HG02884 (cell line): ENCODE data around the gene NAALADL2.

Source experiments
- ATAC-seq: cut with Tn5 transposase; IDR thresholded peaks from one replicate; pipeline ENCODE4 v1.9.1; 2021; ENCODE audit warnings: mild to moderate bottlenecking, moderate library complexity; ENCODE audit not compliant: unreplicated experiment

NAALADL2 gene

DNA sequence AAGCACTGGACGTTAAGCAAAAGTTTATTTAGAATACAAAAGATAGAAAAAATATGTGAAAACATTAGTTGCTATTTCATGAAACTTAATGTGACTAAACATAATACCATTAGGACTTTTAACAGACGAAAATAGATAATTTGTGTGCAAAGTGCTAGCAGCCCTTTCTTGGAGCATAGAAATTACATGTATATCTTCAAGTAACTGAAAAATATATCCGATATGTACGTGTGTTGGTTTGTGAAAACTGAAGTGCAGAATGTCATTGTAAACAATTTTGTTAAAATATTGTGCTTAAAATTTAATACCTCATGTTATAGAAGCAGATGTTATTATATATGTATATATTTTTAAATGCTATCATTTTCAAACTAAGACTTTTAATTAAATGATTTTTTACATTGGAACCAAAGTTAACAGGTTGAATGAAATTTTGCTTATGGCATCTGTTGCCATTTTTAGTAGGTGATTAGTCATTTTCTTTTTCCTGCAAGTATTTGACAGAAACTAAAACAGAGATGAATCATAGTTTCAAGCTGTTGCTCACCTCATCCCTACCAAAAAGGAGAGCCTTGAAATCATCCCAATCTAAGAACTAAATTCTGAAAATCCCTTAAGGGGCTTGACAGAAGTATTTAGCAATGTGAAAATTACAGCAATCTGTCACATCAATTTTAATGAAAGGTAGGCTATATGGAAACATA lies 334.8 kb downstream of the NAALADL2 start:
- peak; percentile 68 for ATAC-seq

DNA sequence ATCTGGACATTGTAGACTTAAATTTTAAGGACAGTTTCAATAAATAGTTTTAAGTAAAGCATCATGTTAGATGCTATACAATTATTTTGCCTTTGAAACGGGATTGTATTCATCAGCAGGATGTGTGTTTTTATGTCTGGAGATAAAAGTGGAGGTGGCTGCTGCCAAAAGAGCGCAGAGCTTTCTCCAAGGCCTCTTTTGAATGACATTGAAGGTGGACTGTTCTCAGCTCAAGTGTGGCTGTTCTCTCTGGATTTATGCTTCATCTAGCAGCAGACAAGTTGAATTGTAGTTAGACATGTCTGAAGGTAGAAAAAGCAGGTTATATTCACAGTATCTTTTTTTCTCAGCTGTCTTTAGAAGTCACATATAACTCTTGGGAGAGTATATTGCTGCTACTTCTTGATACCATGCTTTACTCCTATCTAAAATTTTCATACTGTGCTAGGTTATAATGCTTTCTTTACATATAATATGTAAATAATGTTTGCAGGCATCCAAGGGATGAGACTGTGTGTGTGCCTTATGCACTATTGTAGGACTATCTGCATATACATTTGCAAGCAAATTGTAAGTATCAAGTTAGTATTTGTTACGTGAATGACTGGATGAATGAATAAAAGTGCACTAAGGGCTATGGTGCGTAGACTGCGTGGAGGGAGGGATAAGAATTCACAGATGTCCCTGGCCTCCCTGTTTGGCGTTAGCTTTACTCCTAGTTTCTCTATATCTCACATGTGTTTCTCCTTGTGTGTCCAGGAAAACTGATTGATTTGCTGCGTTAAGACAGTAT lies 340.1 kb downstream of the NAALADL2 start:
- ATAC-seq, result no peak

DNA sequence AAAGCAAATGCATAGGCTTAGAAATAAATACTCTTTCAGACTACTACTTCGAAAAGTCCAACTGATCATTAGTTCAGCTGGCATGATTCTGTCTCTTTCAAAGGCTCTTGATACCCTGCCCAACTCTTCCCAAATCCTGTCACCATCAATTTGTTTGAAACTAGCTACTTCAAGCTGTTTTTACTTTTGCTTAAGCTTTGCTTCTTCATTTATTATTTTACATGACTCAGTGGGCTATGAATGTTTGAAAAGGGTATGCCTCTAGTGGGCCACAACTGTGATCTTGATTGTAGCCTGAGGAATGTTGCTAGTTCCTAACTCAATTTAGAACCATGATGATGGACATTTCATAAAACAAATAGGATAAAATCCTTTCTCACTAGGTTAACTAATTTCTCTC lies 340.8 kb downstream of the NAALADL2 start:
- ATAC-seq, result no peak

DNA sequence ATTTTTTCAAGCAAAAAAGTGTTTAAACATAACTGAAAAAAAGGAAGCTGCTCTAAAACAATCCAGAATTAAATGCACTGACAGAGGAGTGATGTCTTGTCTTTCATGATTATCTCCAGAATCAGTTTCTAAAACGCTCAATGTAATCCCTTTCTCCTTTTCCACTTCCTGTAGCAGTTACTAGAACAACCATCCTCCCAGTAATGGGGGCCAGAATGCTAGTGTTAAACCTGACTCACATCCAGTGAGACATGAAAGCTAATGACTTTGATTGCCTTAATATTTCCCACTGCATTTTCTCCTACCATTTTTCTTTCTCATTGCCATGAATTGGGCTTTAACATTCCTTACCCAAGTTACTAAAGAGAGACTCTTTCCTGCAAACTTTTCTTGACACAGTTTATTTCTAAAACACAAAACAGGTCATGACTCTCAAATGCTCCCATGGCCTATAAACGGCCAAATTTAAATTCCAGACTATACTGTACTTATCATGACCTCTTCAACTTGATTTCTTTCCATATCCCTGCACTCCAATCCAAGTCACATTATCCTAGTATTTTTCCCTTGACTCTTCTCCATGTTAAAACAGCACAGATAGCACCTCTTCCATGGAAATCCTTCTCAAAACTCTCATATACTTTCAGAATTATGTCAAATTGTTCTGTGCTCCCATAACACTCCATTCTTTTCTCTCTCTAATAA lies 341.4 kb downstream of the NAALADL2 start:
- no peak for ATAC-seq

DNA sequence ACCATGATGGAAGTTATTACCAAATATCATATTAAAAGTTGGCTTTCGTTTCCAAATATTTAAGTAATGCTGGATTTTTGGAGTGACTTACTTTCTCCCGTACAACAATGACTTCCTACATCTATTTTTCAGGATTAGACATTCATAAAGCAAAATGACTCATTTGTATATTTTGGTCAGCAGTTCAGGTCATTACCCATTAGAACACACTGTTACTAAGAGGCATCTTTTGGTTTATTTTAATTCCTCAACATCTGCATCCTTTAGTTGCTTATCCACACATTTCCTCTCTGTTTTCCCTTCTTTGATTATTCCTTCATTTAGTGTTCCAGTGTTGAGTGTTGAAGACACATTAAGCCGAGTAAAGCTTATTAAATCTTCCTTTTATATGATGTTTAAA lies 348.2 kb downstream of the NAALADL2 start:
- no peak for ATAC-seq

DNA sequence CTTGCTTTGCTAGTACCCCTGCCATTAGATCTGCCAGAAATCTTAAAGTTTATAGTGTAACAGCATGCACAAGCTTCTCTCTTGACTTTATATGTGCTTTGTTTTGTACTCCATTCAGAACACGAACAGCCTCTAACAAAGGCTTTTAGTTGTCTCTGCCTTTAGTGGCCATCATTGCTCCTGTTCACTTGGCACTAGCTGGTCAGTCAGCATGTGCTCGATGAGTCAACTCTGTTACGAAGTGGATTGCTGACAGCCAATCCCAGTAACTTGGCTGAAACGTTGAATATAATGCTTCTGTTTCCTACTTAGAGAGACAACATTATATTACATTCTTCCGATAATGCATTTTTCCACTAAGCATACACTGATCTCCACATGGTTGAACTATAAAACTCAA lies 349.2 kb downstream of the NAALADL2 start:
- no peak for ATAC-seq

DNA sequence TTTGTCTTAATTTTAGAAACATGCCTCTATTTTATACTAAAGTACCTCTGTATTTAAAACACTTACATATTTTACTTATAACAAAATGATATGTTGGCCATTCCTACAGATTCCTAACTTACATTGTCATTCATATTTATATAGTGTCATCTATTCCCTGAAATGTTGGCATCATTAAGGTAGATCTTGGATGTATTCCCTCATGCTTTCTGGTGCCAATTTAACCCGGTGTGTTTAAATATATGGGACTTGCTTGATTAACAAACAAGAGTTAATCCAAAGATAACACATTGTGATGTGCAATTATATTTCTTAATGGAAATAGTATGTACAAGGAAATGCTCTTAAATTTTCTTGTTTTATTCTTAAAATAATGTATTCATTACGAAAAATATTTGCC lies 352.3 kb downstream of the NAALADL2 start:
- ATAC-seq, result no peak

DNA sequence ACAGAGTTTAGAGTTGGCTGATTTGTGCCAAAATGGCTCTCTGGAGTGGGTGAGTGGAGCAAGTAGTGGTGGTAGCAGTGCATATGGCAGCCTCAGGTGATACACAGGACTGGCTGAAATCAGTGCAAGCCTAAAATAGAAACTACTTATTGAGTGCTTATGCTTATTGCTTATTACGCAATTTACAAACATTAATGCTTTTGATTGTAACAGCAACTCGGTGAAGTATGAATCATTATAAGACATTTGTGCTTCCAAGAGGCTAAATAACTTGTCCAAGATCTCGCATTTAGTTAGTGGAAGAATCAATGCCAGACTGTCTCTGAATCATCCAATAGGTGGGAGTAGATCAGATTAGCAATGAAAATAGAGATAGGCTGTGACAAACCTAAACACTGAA lies 353.8 kb downstream of the NAALADL2 start:
- ATAC-seq, result no peak

DNA sequence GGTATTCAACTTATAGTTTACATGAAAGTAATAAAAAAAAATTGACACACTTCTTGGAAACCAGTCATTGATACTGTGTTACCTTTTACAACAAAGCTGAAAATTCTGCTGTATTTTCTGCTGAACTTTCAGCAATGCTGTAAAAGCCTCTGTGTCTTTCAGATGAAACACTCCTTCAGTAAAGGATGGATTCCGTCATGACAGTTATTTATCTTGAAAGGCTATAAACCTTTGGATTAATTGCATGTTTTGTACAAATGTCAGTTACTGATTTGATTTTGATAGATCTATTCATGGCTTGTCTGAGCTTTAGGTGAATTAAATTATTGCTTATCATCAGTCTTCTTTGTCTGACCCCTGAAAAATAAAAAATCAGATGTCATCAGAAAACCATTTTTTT lies 355.1 kb downstream of the NAALADL2 start:
- no peak for ATAC-seq

DNA sequence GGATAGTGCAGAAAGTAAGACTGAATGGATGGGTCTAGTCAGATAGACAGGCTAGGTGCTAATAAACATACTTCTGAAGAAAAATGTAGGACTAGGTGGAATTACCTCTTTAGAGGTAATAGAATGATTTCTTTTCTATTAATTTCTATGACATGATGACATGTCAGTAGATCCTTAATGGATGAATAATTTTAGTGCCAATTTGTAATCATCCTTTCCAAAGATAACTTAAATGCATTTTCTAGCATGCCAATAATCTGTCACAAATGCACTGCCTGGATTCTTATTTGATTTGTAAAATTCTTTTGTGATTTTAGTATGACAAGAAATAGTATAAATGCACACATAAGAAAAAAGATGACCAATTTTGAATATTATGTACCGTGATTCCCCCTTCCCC lies 356.7 kb downstream of the NAALADL2 start:
- no peak for ATAC-seq

DNA sequence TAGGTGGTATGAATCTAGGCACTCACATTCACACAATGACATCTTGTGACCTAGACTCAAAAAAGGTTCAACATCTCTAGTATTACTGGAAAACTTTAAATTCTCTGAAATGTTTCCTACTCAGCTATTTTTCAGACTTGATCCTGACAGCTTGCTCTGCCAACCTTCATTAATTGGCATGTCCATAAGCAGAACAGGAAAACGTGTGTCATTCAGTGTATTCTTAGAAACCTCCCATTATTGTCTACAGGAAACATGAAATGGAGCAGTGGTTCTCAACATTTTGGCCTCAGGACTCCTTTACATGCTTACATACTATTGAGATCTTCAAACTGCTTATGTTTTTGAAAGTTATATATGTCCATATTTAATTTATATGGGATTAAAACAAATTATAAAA lies 363.2 kb downstream of the NAALADL2 start:
- no peak for ATAC-seq

DNA sequence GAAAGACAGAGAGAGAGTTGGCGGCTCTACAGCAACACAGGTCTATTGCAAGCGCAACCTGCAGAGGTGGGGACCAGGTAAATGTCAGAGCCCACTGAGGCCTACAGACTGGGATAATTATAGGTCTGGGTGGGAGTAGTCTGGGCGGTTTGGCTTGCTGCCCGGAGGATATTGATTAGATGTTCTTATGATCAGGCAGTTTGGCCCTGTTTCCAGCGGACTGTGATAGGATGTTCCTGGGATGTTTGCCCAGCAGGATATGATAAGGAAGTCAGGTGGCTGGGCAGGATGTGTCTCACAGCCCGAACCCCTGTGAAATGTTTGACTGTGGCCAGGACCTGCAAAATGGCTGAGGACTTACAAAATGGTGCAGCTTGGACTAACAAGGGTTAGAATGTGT lies 364.9 kb downstream of the NAALADL2 start:
- ATAC-seq, result no peak

DNA sequence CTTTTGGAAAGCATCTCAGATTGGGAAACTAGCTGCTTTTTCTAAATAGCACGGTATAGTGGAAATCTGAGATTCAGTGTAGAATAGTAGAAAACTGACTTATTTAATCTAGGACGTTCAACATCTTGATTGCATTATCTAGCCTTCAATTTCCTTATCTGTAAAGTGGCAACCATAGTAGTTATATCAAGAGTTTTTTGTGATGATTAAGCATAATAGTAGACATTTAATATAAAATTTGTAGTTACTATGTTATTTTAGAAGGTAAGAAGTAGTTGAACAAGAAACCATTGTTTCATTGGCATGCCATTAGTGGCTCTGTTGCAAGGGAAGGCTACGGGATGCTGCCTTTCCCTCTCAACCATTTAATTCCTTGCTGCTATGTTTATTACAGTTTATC lies 367.3 kb downstream of the NAALADL2 start:
- ATAC-seq, result no peak

DNA sequence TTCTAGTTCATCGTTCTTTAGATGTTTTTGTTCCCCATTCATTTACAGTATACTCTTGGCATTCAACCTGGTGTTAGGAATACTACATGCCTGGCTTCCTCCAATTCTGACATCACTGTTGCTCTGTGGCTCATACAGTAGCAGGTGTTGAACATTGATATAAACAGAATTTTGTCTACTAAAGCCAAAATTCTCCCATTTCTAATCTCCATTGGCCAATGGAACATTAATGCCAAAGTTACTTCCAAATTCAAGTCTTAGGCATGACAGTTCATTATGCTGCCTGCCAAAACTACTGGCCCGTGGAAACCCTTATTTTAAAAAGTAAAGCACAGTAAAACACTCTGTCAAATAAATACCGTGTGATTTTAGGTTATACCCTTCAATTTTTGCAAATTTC lies 368.0 kb downstream of the NAALADL2 start:
- ATAC-seq, result no peak

DNA sequence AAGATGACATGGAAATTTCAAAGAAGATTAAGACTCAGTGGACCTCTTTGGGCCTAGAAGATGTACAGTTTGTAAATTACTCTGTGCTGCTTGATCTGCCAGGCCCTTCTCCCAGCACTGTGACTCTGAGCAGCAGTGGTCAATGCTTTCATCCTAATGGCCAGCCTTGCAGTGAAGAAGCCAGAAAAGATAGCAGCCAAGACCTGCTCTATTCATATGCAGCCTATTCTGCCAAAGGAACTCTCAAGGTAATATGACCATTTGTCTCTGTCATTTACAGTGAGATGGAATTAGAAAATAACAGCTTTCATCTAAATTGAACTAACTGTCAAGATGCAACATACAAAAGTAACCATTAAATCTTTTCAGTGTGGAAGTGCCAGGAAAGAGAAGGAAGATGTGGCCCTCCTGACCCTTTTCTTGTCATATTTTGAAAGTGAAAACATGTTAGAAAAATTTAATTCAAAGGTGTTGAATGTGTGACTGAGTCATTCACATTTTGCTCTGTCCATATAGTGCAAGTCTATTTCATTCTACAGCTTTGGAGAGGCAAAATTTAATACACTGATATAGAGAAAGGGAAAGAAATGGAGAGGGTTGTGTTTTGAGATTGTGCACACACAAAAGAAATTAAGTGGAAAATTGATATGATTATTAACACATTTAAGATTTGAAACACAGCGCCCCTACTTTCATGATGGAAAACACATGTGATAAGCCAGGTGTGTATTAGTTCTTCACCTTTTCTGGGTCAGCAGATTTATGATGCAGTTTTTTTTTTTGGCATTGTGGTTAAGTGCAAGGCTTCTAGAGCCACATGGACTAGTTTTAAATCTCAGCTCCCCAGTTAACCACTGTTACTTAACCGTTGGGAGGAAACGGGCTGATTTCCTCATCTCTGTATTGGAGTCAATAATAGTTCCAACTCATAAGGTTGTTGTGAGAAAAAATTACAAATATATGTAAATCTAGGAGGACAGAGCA lies 375.1 kb downstream of the NAALADL2 start:
- no peak for ATAC-seq

DNA sequence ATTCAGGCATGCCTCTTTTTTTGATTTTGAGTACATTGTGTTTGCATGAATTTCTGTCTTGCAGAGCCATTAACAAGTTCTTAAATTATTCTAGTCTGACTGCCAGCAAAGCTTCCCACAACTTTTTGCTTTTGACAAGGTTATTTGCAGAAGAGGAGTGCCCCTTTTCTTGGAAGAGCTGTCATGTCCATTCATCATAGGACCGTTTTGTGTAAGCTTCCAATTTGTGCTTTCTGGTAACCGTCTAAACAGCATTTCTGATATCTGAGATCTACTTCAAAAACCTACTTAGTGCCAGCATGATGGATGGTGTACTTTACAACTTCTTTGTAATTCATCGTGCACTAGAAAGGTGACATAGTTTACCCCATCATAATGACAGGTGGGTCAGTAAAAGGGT lies 379.7 kb downstream of the NAALADL2 start:
- ATAC-seq, result no peak

DNA sequence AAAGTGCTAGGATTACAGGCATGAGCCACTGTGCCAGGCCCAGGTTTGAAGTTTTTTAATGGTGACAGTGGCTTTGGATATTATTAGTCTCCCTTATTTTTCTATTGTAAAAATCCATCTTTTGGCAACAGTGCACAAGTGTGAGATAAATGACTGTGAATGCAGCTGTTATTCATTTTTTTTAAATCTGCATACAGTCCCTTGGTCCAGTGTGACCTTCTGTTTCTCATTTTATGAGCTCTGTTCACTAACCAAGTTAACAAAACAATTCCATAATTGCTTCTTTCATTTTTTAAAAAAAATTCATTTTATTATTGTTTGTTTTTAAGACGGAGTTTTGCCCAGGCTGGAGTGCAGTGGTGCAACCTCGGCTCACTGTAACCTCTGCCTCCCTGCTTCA lies 381.8 kb downstream of the NAALADL2 start:
- ATAC-seq, result no peak

DNA sequence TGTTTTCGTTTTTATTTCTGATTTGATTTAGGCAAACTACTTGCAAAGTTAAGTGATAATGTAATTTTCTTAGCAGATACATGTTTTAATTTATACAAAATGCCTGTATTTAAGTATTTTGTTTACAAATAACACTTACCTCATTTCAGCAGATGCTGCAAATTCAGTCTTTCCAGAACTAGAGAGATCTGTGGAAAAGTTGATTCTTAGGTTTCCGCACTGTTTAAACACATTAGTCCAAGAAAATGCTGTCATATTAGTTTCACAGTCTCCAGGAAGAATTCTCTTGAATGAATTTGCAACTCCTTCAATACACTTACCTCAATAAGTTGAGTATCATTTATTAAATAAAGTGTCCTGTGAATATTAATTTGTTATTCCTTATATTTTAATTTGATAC lies 383.1 kb downstream of the NAALADL2 start:
- no peak for ATAC-seq

DNA sequence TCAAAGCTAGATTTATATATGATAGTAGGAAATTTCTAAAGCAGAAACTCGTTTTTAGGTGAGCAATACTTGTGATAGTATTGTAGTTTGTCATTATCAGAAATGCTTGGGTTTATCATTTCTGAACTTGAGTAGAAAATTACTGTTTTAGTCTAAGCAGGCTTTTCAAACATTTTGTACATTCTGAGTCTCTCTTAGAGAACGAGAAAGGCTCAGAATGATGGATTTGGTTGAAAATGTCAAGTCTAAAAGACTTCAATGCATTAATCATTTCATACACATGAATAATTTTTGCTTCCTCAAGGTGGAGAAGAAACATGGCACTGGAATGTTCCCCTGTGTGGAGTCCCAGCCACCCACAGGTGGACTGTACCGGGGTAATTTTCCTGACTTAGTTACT lies 387.1 kb downstream of the NAALADL2 start:
- no peak for ATAC-seq

DNA sequence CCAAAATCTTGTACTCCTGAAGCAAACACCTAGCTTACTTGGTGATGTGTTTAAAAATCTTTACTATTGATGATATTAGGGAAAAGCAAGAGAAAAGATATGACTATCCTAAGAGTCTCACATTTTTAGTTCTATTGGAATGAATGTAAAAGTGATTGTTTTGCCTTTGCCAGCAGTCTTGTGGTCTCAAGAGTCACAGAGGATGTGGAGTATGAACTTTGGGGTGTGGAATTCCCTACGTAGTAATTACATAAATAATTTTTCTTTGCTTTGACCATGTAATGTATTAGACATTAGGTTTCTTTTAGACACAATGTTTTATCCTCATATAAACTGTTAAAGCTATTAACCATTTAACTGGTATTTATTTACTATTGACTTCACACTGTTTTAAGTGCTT lies 387.6 kb downstream of the NAALADL2 start:
- ATAC-seq, result no peak

DNA sequence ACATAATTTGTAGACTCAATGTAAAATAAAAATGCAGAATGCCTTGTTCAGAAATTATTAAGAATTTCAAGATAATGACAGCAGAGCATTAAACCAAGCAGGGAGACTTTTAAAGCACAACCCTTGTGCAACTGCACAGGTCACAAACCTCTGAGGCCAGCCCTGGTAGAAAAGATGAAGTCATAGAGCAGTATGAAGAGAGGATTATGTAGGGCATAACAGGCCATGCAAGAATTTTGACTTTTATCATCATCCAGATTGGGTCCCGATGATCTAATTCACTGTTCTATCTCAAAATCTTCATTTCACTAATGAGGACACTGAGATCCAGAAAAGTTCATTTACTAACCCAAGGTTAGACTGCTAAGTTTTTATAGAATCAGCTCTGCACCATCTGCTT lies 388.5 kb downstream of the NAALADL2 start:
- ATAC-seq, result no peak
